ENCODE measurements around the gene C6orf136.

The C6orf136 gene

GRCh38 chr6:30646450-30647241 lies at the start of gene C6orf136:
C6orf136 (plus strand) TSS chr6:30647133; CDS start chr6:30647232, 99 bp downstream.
- DNase-seq (ENCODE audit: low read depth in 2 of 2, low spot score in 1 of 2): peak; percentile 81 to 91

GRCh38 chr6:30597315-30598144 lies 49.4 kb upstream of the C6orf136 start:
- peak; percentile 62 to 63 for DNase-seq (ENCODE audit: low read depth in 2 of 2, low spot score in 1 of 2)

GRCh38 chr6:30598912-30599624 lies 47.9 kb upstream of the C6orf136 start:
- no peak for DNase-seq (ENCODE audit: low read depth in 2 of 2, low spot score in 1 of 2)

- DNase-seq (ENCODE audit: low read depth in 2 of 2, low spot score in 1 of 2): no peak
These were observed 47.2 kb upstream of the C6orf136 start for GRCh38 chr6:30599625-30600324.

GRCh38 chr6:30600451-30600961 lies 46.4 kb upstream of the C6orf136 start:
- DNase-seq (ENCODE audit: low read depth in 2 of 2, low spot score in 1 of 2): no peak

- DNase-seq (ENCODE audit: low read depth in 2 of 2, low spot score in 1 of 2): no peak
These were observed 45.5 kb upstream of the C6orf136 start for GRCh38 chr6:30601436-30601814.

GRCh38 chr6:30601815-30602641 lies 44.9 kb upstream of the C6orf136 start:
- no peak for DNase-seq (ENCODE audit: low read depth in 2 of 2, low spot score in 1 of 2)

- no peak for DNase-seq (ENCODE audit: low read depth in 2 of 2, low spot score in 1 of 2)
These were observed 43.0 kb upstream of the C6orf136 start for GRCh38 chr6:30603961-30604360.

GRCh38 chr6:30610065-30610464 lies 36.9 kb upstream of the C6orf136 start:
- DNase-seq (ENCODE audit: low read depth in 2 of 2, low spot score in 1 of 2): no peak

- DNase-seq (ENCODE audit: low read depth in 2 of 2, low spot score in 1 of 2): no peak
These were observed 35.6 kb upstream of the C6orf136 start for GRCh38 chr6:30611150-30611855.

- DNase-seq (ENCODE audit: low read depth in 2 of 2, low spot score in 1 of 2): no peak
These were observed 35.1 kb upstream of the C6orf136 start for GRCh38 chr6:30611856-30612194.

GRCh38 chr6:30612213-30612612 lies 34.7 kb upstream of the C6orf136 start:
- no peak for DNase-seq (ENCODE audit: low read depth in 2 of 2, low spot score in 1 of 2)

- DNase-seq (ENCODE audit: low read depth in 2 of 2, low spot score in 1 of 2): no peak
These were observed 34.2 kb upstream of the C6orf136 start for GRCh38 chr6:30612687-30613248.

GRCh38 chr6:30613251-30614043 lies 33.5 kb upstream of the C6orf136 start:
- no peak for DNase-seq (ENCODE audit: low read depth in 2 of 2, low spot score in 1 of 2)

GRCh38 chr6:30614044-30614842 lies 32.7 kb upstream of the C6orf136 start:
- DNase-seq (ENCODE audit: low read depth in 2 of 2, low spot score in 1 of 2): no peak

- DNase-seq (ENCODE audit: low read depth in 2 of 2, low spot score in 1 of 2): peak; percentile 51 to 69
These were observed 32.1 kb upstream of the C6orf136 start for GRCh38 chr6:30614843-30615218.

GRCh38 chr6:30615219-30615957 lies 31.5 kb upstream of the C6orf136 start:
- DNase-seq (ENCODE audit: low read depth in 2 of 2, low spot score in 1 of 2): no peak

All from stimulated activated CD8-positive, alpha-beta memory T cell treated with anti-CD3 and anti-CD28 coated beads, Interleukin-4, amount 100 ng/mL, for 1 hour (primary cell).